ENCODE data around the gene PPFIBP1. TPM values are rescaled to one million over a fixed set of nuclear protein-coding genes. Genes with fewer than 3 reads are reported as not detected.

PPFIBP1 gene
- total and polyA plus RNA-seq, 2 of the 8 experiments (the other 6 are each of a cell fraction or from before 2014, with no cell fraction given) = 7.7 to 31.3 TPM

DNA sequence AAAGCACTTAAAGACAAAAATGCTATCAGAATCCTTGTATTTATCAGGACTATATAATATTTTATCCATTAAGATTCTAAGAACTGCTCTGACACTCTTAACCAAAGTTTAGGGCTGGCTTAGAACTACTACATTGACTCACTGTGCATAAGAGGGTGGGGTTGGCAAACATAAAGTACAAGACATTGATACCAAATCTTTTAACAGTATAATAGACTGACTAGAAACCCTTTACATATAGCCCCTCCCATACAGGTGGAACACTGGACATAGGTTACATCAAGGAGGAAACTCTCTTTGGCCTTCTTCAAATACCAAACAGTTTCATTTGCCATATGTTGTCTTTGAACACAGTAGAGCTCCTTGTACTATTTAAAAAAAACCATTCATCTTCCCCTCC, 156.6 kb downstream of the PPFIBP1 start (continued):
- TF ChIP-seq SUZ12 (IDR thresholded peaks at IDR 0.05; ENCODE audit: low read length) = no peak
- no peak for TF ChIP-seq SP2 (IDR thresholded peaks at IDR 0.05; ENCODE audit: low read length)
- no peak for TF ChIP-seq JUN (IDR thresholded peaks at IDR 0.05; ENCODE audit: low read depth, low read length)
- no peak for TF ChIP-seq RNF2 (IDR thresholded peaks at IDR 0.05; ENCODE audit: borderline replicate concordance, low read depth, low read length, missing control alignments, poor library complexity, severe bottlenecking)
- TF ChIP-seq TEAD4 (IDR thresholded peaks at IDR 0.05; ENCODE audit: low read depth, low read length) = no peak
- no peak for TF ChIP-seq TAF1 (IDR thresholded peaks at IDR 0.05; ENCODE audit: low read depth, low read length)

All from H1 (cell line).